ENCODE data around the gene FAM193A. TPM values are rescaled to one million over a fixed set of nuclear protein-coding genes. Genes with fewer than 3 reads are reported as not detected.

The FAM193A gene
- total and polyA plus RNA-seq, 2 donors (not counting 1 experiment from before 2014, with no cell fraction given) = 16.0 to 62.7 TPM

DNA sequence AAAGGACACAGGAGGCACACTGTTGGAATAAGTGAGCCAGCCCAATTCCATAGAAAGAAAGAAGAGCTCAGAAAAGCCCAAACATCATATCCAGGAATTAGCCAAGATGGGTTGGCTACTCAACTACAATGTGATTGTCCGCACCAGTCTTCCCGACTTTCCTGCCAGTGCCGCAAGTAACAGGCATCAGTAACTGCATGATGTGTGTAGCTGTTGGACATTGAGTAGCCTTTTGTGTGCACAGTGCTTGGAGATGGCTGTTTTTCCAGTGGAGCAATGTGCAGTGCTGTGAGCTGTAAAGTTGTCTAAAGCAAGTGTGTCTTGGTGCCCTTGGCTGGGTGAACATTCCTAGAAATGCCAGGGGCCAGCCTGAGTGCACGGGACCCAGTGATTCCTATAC is 29.2 kb upstream of the FAM193A start:
- Histone ChIP-seq H3K4me2 (replicated peaks; ENCODE audit: low read depth, low read length, poor library complexity, severe bottlenecking) (no peak overlapping the region), H3K4me1 (ENCODE audit: control insufficient read depth in 2 of 2, insufficient read depth in 2 of 2, low read length in 2 of 2) (peaks cover 15 to 20% of the 10 kb centered on the region in 2 donors), H3K4me3 (ENCODE audit: control extremely low read depth in 1 of 5, extremely low read depth in 1 of 5, insufficient read depth in 1 of 5, low read depth in 2 of 5, low read length in 4 of 5) (no peak overlapping the region), H2AFZ (ENCODE audit: insufficient read depth, low read depth, low read length, poor library complexity, severe bottlenecking) (no peak overlapping the region), H4K20me1 (ENCODE audit: control insufficient read depth, insufficient read depth, low read length, poor library complexity, severe bottlenecking) (peaks cover 59% of the 10 kb centered on the region), H3K27me3 (replicated peaks in 1 of 4; ENCODE audit: control extremely low read depth in 1 of 4, control insufficient read depth in 3 of 4, insufficient read depth in 4 of 4, low read length in 3 of 4) (no peaks in the 10 kb centered on the region), H3K9me3 (ENCODE audit: control extremely low read depth in 1 of 3, control insufficient read depth in 2 of 3, insufficient read depth in 1 of 3, low read length in 2 of 3) (no peaks in the 10 kb centered on the region), H3K9ac (ENCODE audit: low read length) (no peak overlapping the region), H3K79me2 (ENCODE audit: control insufficient read depth, insufficient read depth, low read length) (peaks cover 71% of the 10 kb centered on the region), H3K36me3 (replicated peaks in 1 of 2; ENCODE audit: control extremely low read depth in 1 of 2, control insufficient read depth in 1 of 2, extremely low read depth in 1 of 2, insufficient read depth in 2 of 2, low read length in 1 of 2) (peaks cover 10 to 63% of the 10 kb centered on the region in 2 experiments), H3K27ac (ENCODE audit: low read length in 2 of 2) (no peak overlapping the region)
- DNase-seq (no peak), ATAC-seq (ENCODE audit: low read depth) (no peak)
- H3K4me3 Mint-ChIP-seq = no peak overlapping the region
- CTCF ChIA-PET = interaction anchor here (1.0 kb wide), 1 partner anchor 287 kb away, joined by 3 read pairs; no protein-coding TSS in a partner anchor
- 100% methylated on average over 1 of the region's 4 CpGs for WGBS (ENCODE audit: insufficient coverage)
- H3K27me3 Mint-ChIP-seq = no peaks in the 10 kb centered on the region
- POLR2A ChIA-PET = no interaction called here
- H3K9me3 Mint-ChIP-seq (ENCODE audit: insufficient read depth) = no peaks in the 10 kb centered on the region
- intact Hi-C loops (cut with micrococcal nuclease) = no loop called here
- H3K27ac Mint-ChIP-seq = peak overlapping the region; percentile 50
- TF ChIP-seq EZH2 (IDR thresholded peaks at IDR 0.05; ENCODE audit: borderline replicate concordance, insufficient read depth, low read depth, low read length, poor library complexity, severe bottlenecking) (no peak), CTCF (IDR thresholded peaks at IDR 0.05) (no peak)
- H3K4me1 Mint-ChIP-seq = peaks cover 23% of the 10 kb centered on the region

- Histone ChIP-seq H3K9me3 (ENCODE audit: control extremely low read depth in 1 of 3, control insufficient read depth in 2 of 3, insufficient read depth in 1 of 3, low read length in 2 of 3) (no peaks in the 10 kb centered on the region), H3K27me3 (replicated peaks in 1 of 4; ENCODE audit: control extremely low read depth in 1 of 4, control insufficient read depth in 3 of 4, insufficient read depth in 4 of 4, low read length in 3 of 4) (no peaks in the 10 kb centered on the region), H3K79me2 (ENCODE audit: control insufficient read depth, insufficient read depth, low read length) (peaks cover 68% of the 10 kb centered on the region), H4K20me1 (ENCODE audit: control insufficient read depth, insufficient read depth, low read length, poor library complexity, severe bottlenecking) (peaks cover 64% of the 10 kb centered on the region), H3K4me3 (ENCODE audit: control extremely low read depth in 1 of 5, extremely low read depth in 1 of 5, insufficient read depth in 1 of 5, low read depth in 2 of 5, low read length in 4 of 5) (no peak overlapping the region), H3K27ac (ENCODE audit: low read length in 2 of 2) (no peak overlapping the region), H3K9ac (ENCODE audit: low read length) (no peak overlapping the region), H3K4me2 (replicated peaks; ENCODE audit: low read depth, low read length, poor library complexity, severe bottlenecking) (no peak overlapping the region), H2AFZ (ENCODE audit: insufficient read depth, low read depth, low read length, poor library complexity, severe bottlenecking) (no peak overlapping the region), H3K36me3 (replicated peaks in 1 of 2; ENCODE audit: control extremely low read depth in 1 of 2, control insufficient read depth in 1 of 2, extremely low read depth in 1 of 2, insufficient read depth in 2 of 2, low read length in 1 of 2) (peaks cover 16 to 65% of the 10 kb centered on the region in 2 experiments), H3K4me1 (ENCODE audit: control insufficient read depth in 2 of 2, insufficient read depth in 2 of 2, low read length in 2 of 2) (peaks cover 16 to 26% of the 10 kb centered on the region in 2 donors)
- no peak overlapping the region for H3K27ac Mint-ChIP-seq
- intact Hi-C loops (cut with micrococcal nuclease) = no loop called here
- CTCF ChIA-PET = interaction anchor here (1.0 kb wide), 1 partner anchor 287 kb away, joined by 3 read pairs; no protein-coding TSS in a partner anchor
- no peaks in the 10 kb centered on the region for H3K9me3 Mint-ChIP-seq (ENCODE audit: insufficient read depth)
- H3K27me3 Mint-ChIP-seq = no peaks in the 10 kb centered on the region
- peaks cover 24% of the 10 kb centered on the region for H3K4me1 Mint-ChIP-seq
- H3K4me3 Mint-ChIP-seq = no peak overlapping the region
- no peak for TF ChIP-seq CTCF (IDR thresholded peaks at IDR 0.05)
- no peak for TF ChIP-seq EZH2 (IDR thresholded peaks at IDR 0.05; ENCODE audit: borderline replicate concordance, insufficient read depth, low read depth, low read length, poor library complexity, severe bottlenecking)
- POLR2A ChIA-PET = no interaction called here
- ATAC-seq (ENCODE audit: low read depth) = no peak
- WGBS (ENCODE audit: insufficient coverage) = 98% methylated on average over 6 of the region's 7 CpGs
- DNase-seq = no peak
Observed at GRCh38 chr4:2507855-2508254, 28.6 kb upstream of the FAM193A start.

Data from B cell (primary cell).